GM12878 (cell line): ENCODE measurements around the gene ZNF248. TPM values are rescaled to one million over a fixed set of nuclear protein-coding genes. Genes with fewer than 3 reads are reported as not detected.

ENCODE experiments used
- ATAC-seq: fragments of 200-7000 bp; cut with Tn5 transposase; 3 replicates; pipeline ENCODE4 v1.9.1; 2020; ENCODE audit warnings: mild to moderate bottlenecking, moderate library complexity
- BruUV-seq: library from RNA; stranded (reverse); fragments of 400-500 nt; replicated peaks from 2 replicates; lab custom pipeline; 2021; lab: Mats Ljungman, UMichigan
- CTCF ChIA-PET: fragments of 300-600 bp; sonication (Branson Sonifier 250); formaldehyde crosslinking; extraction: SDS; loops from one replicate; lab custom pipeline; 2021; ENCODE audit warnings: inconsistent platforms; lab: Yijun Ruan, JAX
- POLR2A ChIA-PET: fragments of 350-600 bp; formaldehyde crosslinking; extraction: SDS; loops from one replicate; lab custom pipeline; 2021; ENCODE audit warnings: inconsistent platforms; lab: Charles Lee
- RAD21 ChIA-PET: fragments of 300-600 bp; sonication (Branson Sonifier 250); formaldehyde crosslinking; loops from one replicate; lab custom pipeline; 2023; ENCODE audit warnings: antibody characterized with exemption; ENCODE audit not compliant: unreplicated experiment; lab: Charles Lee
- SMC1A ChIA-PET: fragments of 300-600 bp; sonication (Branson Sonifier 250); formaldehyde crosslinking; loops from one replicate; lab custom pipeline; 2023; ENCODE audit not compliant: unreplicated experiment, uncharacterized antibody; lab: Charles Lee
- DNase-seq: peaks from one replicate; pipeline ENCODE4 v3.0.0-alpha.2; 2011; ENCODE audit warnings: low read depth, low spot score
- FAIRE-seq: peaks from 3 replicates; lab custom pipeline; 2011; peaks lifted over from hg19 to GRCh38; lab: Jason Lieb, UNC
- H2AFZ ChIP-seq: 2 replicates; pipeline ENCODE4 v1.6.0; 2011; ENCODE audit warnings: low read depth, low read length, control low read depth; ENCODE audit not compliant: control insufficient read depth
- H3K27ac ChIP-seq: 2 replicates; pipeline ENCODE4 v1.5.1; 2011; ENCODE audit warnings: control low read depth; ENCODE audit not compliant: control insufficient read depth, insufficient read depth
- H3K27me3 ChIP-seq, 2 experiments: replicated peaks in 1 of 2; 2 replicates each; pipeline versions ENCODE4 v1.6.0 to v1.6.1; 2011; ENCODE audit warnings: low read length in 1 of 2; ENCODE audit not compliant: control insufficient read depth in 2 of 2, insufficient read depth in 2 of 2
- H3K36me3 ChIP-seq, 2 experiments: 2 replicates each; pipeline ENCODE4 v1.5.1; 2011; ENCODE audit warnings: low read length in 1 of 2; ENCODE audit not compliant: control insufficient read depth in 2 of 2, insufficient read depth in 2 of 2
- H3K4me1 ChIP-seq: 2 replicates; pipeline ENCODE4 v1.6.1; 2011; ENCODE audit warnings: mild to moderate bottlenecking, low read length, moderate library complexity, mixed read lengths; ENCODE audit not compliant: control insufficient read depth, insufficient read depth
- H3K4me2 ChIP-seq: 2 replicates; pipeline ENCODE4 v1.6.0; 2011; ENCODE audit warnings: control low read depth; ENCODE audit not compliant: control insufficient read depth, insufficient read depth
- H3K4me3 ChIP-seq: fragments of 200-600 bp; sonication (generic); 2 replicates; pipeline ENCODE4 v1.5.1; 2016
- H3K79me2 ChIP-seq: 2 replicates; pipeline ENCODE4 v1.6.0; 2011; ENCODE audit warnings: low read length; ENCODE audit not compliant: control insufficient read depth, insufficient read depth
- H3K9ac ChIP-seq: 2 replicates; pipeline ENCODE4 v1.8.0; 2011; ENCODE audit warnings: low read length, control low read depth, mixed read lengths; ENCODE audit not compliant: control insufficient read depth, insufficient read depth
- H3K9me3 ChIP-seq: replicated peaks from 3 replicates; pipeline ENCODE4 v1.5.1; 2011; ENCODE audit warnings: mild to moderate bottlenecking, low read length; ENCODE audit not compliant: control insufficient read depth, insufficient read depth
- H4K20me1 ChIP-seq: 2 replicates; pipeline ENCODE4 v1.6.0; 2011; ENCODE audit not compliant: control insufficient read depth, insufficient read depth
- CBX5 ChIP-seq: sonication (generic); IDR thresholded peaks from 2 replicates; pipeline ENCODE4 v1.6.1; 2016; ENCODE audit warnings: low read depth, moderate library complexity, mild to moderate bottlenecking, inconsistent platforms
- DPF2 ChIP-seq: fragments of 450-650 bp; IDR thresholded peaks from 2 replicates; pipeline ENCODE4 v1.6.1; 2017; ENCODE audit warnings: mild to moderate bottlenecking
- NR2C1 ChIP-seq: fragments of 450-650 bp; IDR thresholded peaks from 2 replicates; pipeline ENCODE4 v1.6.1; 2017; ENCODE audit warnings: antibody characterized with exemption, mild to moderate bottlenecking, moderate library complexity
- ZBTB4 ChIP-seq: fragments of 450-650 bp; formaldehyde crosslinking; IDR thresholded peaks from 2 replicates; pipeline ENCODE4 v1.4.0; 2022; ENCODE audit warnings: mild to moderate bottlenecking, moderate library complexity
- ZNF207 ChIP-seq: fragments of 450-650 bp; IDR thresholded peaks from 2 replicates; pipeline ENCODE4 v1.6.1; 2014; ENCODE audit warnings: antibody characterized with exemption, mild to moderate bottlenecking, borderline replicate concordance
- in situ Hi-C: fragments of 300-500 bp; cut with MboI; formaldehyde crosslinking; loops from 9 replicates; pipeline ENCODE4 v1.14.3; 2018; ENCODE audit warnings: mixed read lengths
- intact Hi-C: fragments of 100-400 bp; cut with micrococcal nuclease; formaldehyde crosslinking; loops from one replicate; pipeline ENCODE4 v1.14.2; 2022; ENCODE audit not compliant: unreplicated experiment
- polyA plus RNA-seq, 11 experiments: library from polyadenylated mRNA; depleted of rRNA in 4 of 11; unstranded in 6 of 11; stranded (reverse) in 5 of 11; fragments of >200 nt; fragmentation: Nextera tagmentation in 4 of 11; fragmentation: Illumina TruSeq in 1 of 11; extraction: Ambion mirVana in 4 of 11; extraction: Trizol in 1 of 11; gene quantifications; 1 replicate in 1 of 11; 2 replicates in 10 of 11; pipeline versions ENCODE4 v1.2.1 to v1.2.3, GENCODE V29; 2011 to 2016; ENCODE audit warnings: inconsistent platforms in 2 of 11, missing spikeins in 2 of 11, low read depth in 1 of 11
- total RNA-seq, 4 experiments: library from RNA; depleted of rRNA in 3 of 4; stranded (reverse); fragments of >200 nt in 3 of 4; fragmentation: Illumina TruSeq in 1 of 4; extraction: Trizol in 1 of 4; gene quantifications; 2 replicates each; pipeline versions ENCODE4 v1.2.1 to v1.2.3, GENCODE V29; 2013 to 2021
- TF ChIP-seq, protein P1 (sequence below): IDR thresholded peaks from 2 replicates; pipeline ENCODE4 v1.6.1; 2012; ENCODE audit warnings: mild to moderate bottlenecking, low read depth, low read length

The ZNF248 gene
- total and polyA plus RNA-seq, 10 of the 15 experiments (the other 5 are each of a cell fraction or from before 2014, with no cell fraction given): 2.0 to 16.3 (median 8.9) TPM

- TF ChIP-seq ZNF207: no peak
- TF ChIP-seq DPF2: no peak
- no peak for TF ChIP-seq NR2C1
- TF ChIP-seq, protein P1, sequence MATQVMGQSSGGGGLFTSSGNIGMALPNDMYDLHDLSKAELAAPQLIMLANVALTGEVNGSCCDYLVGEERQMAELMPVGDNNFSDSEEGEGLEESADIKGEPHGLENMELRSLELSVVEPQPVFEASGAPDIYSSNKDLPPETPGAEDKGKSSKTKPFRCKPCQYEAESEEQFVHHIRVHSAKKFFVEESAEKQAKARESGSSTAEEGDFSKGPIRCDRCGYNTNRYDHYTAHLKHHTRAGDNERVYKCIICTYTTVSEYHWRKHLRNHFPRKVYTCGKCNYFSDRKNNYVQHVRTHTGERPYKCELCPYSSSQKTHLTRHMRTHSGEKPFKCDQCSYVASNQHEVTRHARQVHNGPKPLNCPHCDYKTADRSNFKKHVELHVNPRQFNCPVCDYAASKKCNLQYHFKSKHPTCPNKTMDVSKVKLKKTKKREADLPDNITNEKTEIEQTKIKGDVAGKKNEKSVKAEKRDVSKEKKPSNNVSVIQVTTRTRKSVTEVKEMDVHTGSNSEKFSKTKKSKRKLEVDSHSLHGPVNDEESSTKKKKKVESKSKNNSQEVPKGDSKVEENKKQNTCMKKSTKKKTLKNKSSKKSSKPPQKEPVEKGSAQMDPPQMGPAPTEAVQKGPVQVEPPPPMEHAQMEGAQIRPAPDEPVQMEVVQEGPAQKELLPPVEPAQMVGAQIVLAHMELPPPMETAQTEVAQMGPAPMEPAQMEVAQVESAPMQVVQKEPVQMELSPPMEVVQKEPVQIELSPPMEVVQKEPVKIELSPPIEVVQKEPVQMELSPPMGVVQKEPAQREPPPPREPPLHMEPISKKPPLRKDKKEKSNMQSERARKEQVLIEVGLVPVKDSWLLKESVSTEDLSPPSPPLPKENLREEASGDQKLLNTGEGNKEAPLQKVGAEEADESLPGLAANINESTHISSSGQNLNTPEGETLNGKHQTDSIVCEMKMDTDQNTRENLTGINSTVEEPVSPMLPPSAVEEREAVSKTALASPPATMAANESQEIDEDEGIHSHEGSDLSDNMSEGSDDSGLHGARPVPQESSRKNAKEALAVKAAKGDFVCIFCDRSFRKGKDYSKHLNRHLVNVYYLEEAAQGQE: no peak
Observed at GRCh38 chr10:37906382-37906781, 49.0 kb upstream of the ZNF248 start (continued).

- Histone ChIP-seq H2AFZ (no peak overlapping the region), H3K4me3 (no peak overlapping the region), H3K27ac (no peak overlapping the region), H3K4me1 (no peaks in the 10 kb centered on the region), H3K9ac (no peak overlapping the region), H3K4me2 (no peak overlapping the region), H3K79me2 (no peaks in the 10 kb centered on the region), H3K9me3 (0 out of 3 replicates have a peak, but pooled peaks cover 2% of the 10 kb centered on the region), H4K20me1 (no peaks in the 10 kb centered on the region), H3K27me3 (no peaks in the 10 kb centered on the region), H3K36me3 (no peaks in the 10 kb centered on the region)
- intact Hi-C loops (no loop called here), in situ Hi-C loops (no loop called here)
- BruUV-seq: no TSS peak
- ATAC-seq (no peak), FAIRE-seq (no peak), DNase-seq (no peak)
- TF ChIP-seq CBX5: 0 out of 2 replicates have a peak, but pooled peaks have one; percentile 45
- TF ChIP-seq ZBTB4 (CRISPR knock-in tag): no peak
- POLR2A ChIA-PET: no interaction called here
- RAD21 ChIA-PET: no interaction called here
- CTCF ChIA-PET: no interaction called here
- SMC1A ChIA-PET: no interaction called here
Observed at GRCh38 chr10:37896436-37896835, 39.0 kb upstream of the ZNF248 start.
